Caco-2 (cell line): Measurements from ENCODE around the gene NOVA2. TPM values are rescaled to one million over a fixed set of nuclear protein-coding genes. Genes with fewer than 3 reads are reported as not detected.

ENCODE experiments used
- BruUV-seq: library from RNA; stranded (reverse); fragments of 400-500 nt; replicated peaks from 2 replicates; lab custom pipeline; 2021; lab: Mats Ljungman, UMichigan
- CTCF ChIA-PET: fragments of 300-600 bp; sonication (Branson Sonifier 250); formaldehyde crosslinking; loops from one replicate; lab custom pipeline; 2022; ENCODE audit warnings: antibody characterized with exemption; lab: Charles Lee
- POLR2A ChIA-PET: fragments of 300-600 bp; sonication (Branson Sonifier 250); formaldehyde crosslinking; loops from one replicate; lab custom pipeline; 2022; ENCODE audit warnings: antibody characterized with exemption; lab: Charles Lee
- DNase-seq, 2 experiments: peaks; one replicate each; pipeline versions ENCODE4 v3.0.0 to v3.0.0-alpha.2; 2020 to 2022
- H3K27me3 ChIP-seq: replicated peaks from 2 replicates; pipeline ENCODE4 v1.6.0; 2011; ENCODE audit warnings: low read length; ENCODE audit not compliant: control insufficient read depth, insufficient read depth
- H3K36me3 ChIP-seq: 2 replicates; pipeline ENCODE4 v1.5.1; 2011; ENCODE audit warnings: low read length; ENCODE audit not compliant: control insufficient read depth, insufficient read depth
- H3K4me1 ChIP-seq: fragments of 250-450 bp; sonication (Bioruptor Pico); 2 replicates; pipeline ENCODE4 v1.5.1; 2020; ENCODE audit warnings: mild to moderate bottlenecking
- H3K4me3 ChIP-seq: 2 replicates; pipeline ENCODE4 v1.5.1; 2011; ENCODE audit warnings: low read depth, mild to moderate bottlenecking, control low read depth, low read length
- H3K9me3 ChIP-seq: fragments of 250-450 bp; sonication (Bioruptor Pico); 2 replicates; pipeline ENCODE4 v1.5.1; 2020; ENCODE audit warnings: mild to moderate bottlenecking, moderate library complexity
- H3K27ac Mint-ChIP-seq: one replicate; pipeline ENCODE4 v1.8.0; 2022; ENCODE audit warnings: mixed read lengths; ENCODE audit not compliant: unreplicated experiment
- H3K27me3 Mint-ChIP-seq: one replicate; pipeline ENCODE4 v1.8.0; 2022; ENCODE audit warnings: mixed read lengths; ENCODE audit not compliant: insufficient read depth, unreplicated experiment
- H3K36me3 Mint-ChIP-seq: one replicate; pipeline ENCODE4 v1.8.0; 2022; ENCODE audit warnings: mild to moderate bottlenecking, mixed read lengths; ENCODE audit not compliant: insufficient read depth, unreplicated experiment
- H3K4me1 Mint-ChIP-seq: one replicate; pipeline ENCODE4 v1.8.0; 2022; ENCODE audit warnings: low read depth, mixed read lengths; ENCODE audit not compliant: unreplicated experiment
- H3K4me3 Mint-ChIP-seq: one replicate; pipeline ENCODE4 v1.8.0; 2022; ENCODE audit warnings: mild to moderate bottlenecking, moderate library complexity, mixed read lengths; ENCODE audit not compliant: unreplicated experiment
- H3K9me3 Mint-ChIP-seq: one replicate; pipeline ENCODE4 v1.8.0; 2022; ENCODE audit warnings: mixed read lengths; ENCODE audit not compliant: unreplicated experiment
- intact Hi-C: fragments of 100-400 bp; cut with micrococcal nuclease; formaldehyde crosslinking; loops from one replicate; pipeline ENCODE4 v1.10.0; 2022; ENCODE audit not compliant: unreplicated experiment
- total RNA-seq: library from RNA; stranded (reverse); gene quantifications from 2 replicates; pipeline ENCODE4 v1.2.3, GENCODE V29; 2022
- TF ChIP-seq, protein P1 (sequence below), 2 experiments: fragments of 200-600 bp in 1 of 2; IDR thresholded peaks; 1 replicate in 1 of 2; 2 replicates in 1 of 2; pipeline versions ENCODE4 v1.5.1 to v1.8.0; 2011 to 2022; ENCODE audit warnings: antibody characterized with exemption in 1 of 2, control low read depth in 1 of 2, inconsistent platforms in 1 of 2, low read depth in 1 of 2, low read length in 1 of 2, mild to moderate bottlenecking in 1 of 2, moderate library complexity in 1 of 2; ENCODE audit not compliant: insufficient read depth in 1 of 2, severe bottlenecking in 1 of 2, unreplicated experiment in 1 of 2

The NOVA2 gene
- total RNA-seq, 1 experiment from 2014 or later, result 0.05 TPM

GRCh38 chr19:45947926-45948325, 25.7 kb downstream of the NOVA2 start:
- H3K9me3 ChIP-seq, result no peaks in the 10 kb centered on the region
- no peak overlapping the region for H3K27ac Mint-ChIP-seq
- H3K27me3 ChIP-seq, result no peaks in the 10 kb centered on the region; the same call in 1 of the 2 replicates
- H3K4me3 ChIP-seq, result no peak overlapping the region
- TF ChIP-seq, protein P1, sequence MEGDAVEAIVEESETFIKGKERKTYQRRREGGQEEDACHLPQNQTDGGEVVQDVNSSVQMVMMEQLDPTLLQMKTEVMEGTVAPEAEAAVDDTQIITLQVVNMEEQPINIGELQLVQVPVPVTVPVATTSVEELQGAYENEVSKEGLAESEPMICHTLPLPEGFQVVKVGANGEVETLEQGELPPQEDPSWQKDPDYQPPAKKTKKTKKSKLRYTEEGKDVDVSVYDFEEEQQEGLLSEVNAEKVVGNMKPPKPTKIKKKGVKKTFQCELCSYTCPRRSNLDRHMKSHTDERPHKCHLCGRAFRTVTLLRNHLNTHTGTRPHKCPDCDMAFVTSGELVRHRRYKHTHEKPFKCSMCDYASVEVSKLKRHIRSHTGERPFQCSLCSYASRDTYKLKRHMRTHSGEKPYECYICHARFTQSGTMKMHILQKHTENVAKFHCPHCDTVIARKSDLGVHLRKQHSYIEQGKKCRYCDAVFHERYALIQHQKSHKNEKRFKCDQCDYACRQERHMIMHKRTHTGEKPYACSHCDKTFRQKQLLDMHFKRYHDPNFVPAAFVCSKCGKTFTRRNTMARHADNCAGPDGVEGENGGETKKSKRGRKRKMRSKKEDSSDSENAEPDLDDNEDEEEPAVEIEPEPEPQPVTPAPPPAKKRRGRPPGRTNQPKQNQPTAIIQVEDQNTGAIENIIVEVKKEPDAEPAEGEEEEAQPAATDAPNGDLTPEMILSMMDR (IDR thresholded peaks at IDR 0.05; ENCODE audit: insufficient read depth in 1 of 2, low read depth in 1 of 2, low read length in 1 of 2, severe bottlenecking in 1 of 2, unreplicated experiment in 1 of 2), result no peak
- H3K36me3 Mint-ChIP-seq, result no peaks in the 10 kb centered on the region
- H3K36me3 ChIP-seq, result no peaks in the 10 kb centered on the region
- no peak overlapping the region for H3K4me3 Mint-ChIP-seq
- ChIA-PET POLR2A (no interaction called here), CTCF (interaction anchor here (0.6 kb wide), 2 partner anchors 23 to 47 kb away, joined by 3 read pairs; partner anchors contain the start of gene CCDC61)
- H3K9me3 Mint-ChIP-seq, result peaks cover 11% of the 10 kb centered on the region
- H3K4me1 ChIP-seq, result no peaks in the 10 kb centered on the region
- peaks cover 10% of the 10 kb centered on the region for H3K4me1 Mint-ChIP-seq
- intact Hi-C loops, result no loop called here
- H3K27me3 Mint-ChIP-seq, result peaks cover 13% of the 10 kb centered on the region
- BruUV-seq, result no TSS peak
- DNase-seq, result no peak

- no peaks in the 10 kb centered on the region for H3K9me3 Mint-ChIP-seq
- CTCF ChIA-PET, result no interaction called here
- no TSS peak for BruUV-seq
- POLR2A ChIA-PET, result no interaction called here
- TF ChIP-seq, protein P1 (IDR thresholded peaks at IDR 0.05; ENCODE audit: insufficient read depth in 1 of 2, low read depth in 1 of 2, low read length in 1 of 2, severe bottlenecking in 1 of 2, unreplicated experiment in 1 of 2), result no peak
- H3K27ac Mint-ChIP-seq, result no peak overlapping the region
- no peaks in the 10 kb centered on the region for H3K4me1 Mint-ChIP-seq
- H3K4me3 Mint-ChIP-seq, result no peak overlapping the region
- DNase-seq, result no peak
- H3K4me3 ChIP-seq, result no peak overlapping the region
- H3K36me3 Mint-ChIP-seq, result no peaks in the 10 kb centered on the region
- peaks cover under 1% of the 10 kb centered on the region; the same call in 1 of the 2 replicates for H3K27me3 ChIP-seq
- intact Hi-C loops, result no loop called here
- no peaks in the 10 kb centered on the region for H3K9me3 ChIP-seq
- H3K36me3 ChIP-seq, result no peaks in the 10 kb centered on the region
- H3K27me3 Mint-ChIP-seq, result peaks cover 12% of the 10 kb centered on the region
- H3K4me1 ChIP-seq, result no peaks in the 10 kb centered on the region
These were observed 33.2 kb downstream of the NOVA2 start for GRCh38 chr19:45940515-45940805.

DNA sequence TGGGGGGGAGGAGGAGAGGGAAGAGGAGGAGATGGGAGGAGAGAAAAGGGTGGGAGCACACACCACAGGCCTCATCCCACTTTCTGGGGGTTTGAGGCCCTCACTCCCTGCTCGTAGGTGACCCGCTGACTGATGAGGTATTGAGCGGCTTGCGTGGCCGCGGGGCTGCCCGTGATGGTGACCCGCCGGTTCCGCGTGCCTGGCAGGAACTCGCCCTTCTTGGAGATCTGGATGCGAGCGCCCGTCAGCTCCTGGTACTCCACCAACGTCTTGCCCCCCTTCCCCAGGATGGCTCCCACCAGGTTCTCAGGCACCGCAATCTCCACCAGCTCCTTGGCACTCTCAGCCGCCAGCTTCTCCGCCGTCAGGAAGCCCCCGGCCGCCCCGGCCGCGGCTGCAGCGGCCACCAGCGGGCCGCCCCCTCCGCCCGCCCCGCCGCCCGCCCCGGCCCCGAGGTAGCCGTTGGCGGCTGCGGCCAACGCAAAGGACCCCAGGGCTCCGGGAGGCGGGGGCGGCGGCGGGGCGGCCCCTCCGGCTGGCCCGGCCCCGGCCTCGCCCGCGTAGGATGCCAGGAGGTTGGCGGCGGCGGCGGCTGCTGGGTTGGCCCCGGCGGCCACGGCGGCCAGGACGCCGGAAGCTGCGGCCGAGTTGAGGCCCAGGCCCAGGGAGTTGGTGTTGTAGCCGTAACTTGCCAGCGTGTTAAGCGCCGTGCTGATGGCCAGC, 33.7 kb downstream of the NOVA2 start:
- H3K4me1 ChIP-seq, result no peaks in the 10 kb centered on the region
- POLR2A ChIA-PET, result no interaction called here
- CTCF ChIA-PET, result no interaction called here
- H3K27me3 ChIP-seq, result peaks cover 4% of the 10 kb centered on the region; the same call in 1 of the 2 replicates
- Mint-ChIP-seq H3K27me3 (peaks cover 17% of the 10 kb centered on the region), H3K4me1 (no peaks in the 10 kb centered on the region), H3K27ac (no peak overlapping the region), H3K36me3 (no peaks in the 10 kb centered on the region), H3K9me3 (no peaks in the 10 kb centered on the region), H3K4me3 (no peak overlapping the region)
- no peaks in the 10 kb centered on the region for H3K9me3 ChIP-seq
- TF ChIP-seq, protein P1 (IDR thresholded peaks at IDR 0.05; ENCODE audit: insufficient read depth in 1 of 2, low read depth in 1 of 2, low read length in 1 of 2, severe bottlenecking in 1 of 2, unreplicated experiment in 1 of 2), result no peak
- no peak for DNase-seq
- no peaks in the 10 kb centered on the region for H3K36me3 ChIP-seq
- H3K4me3 ChIP-seq, result no peak overlapping the region
- BruUV-seq, result no TSS peak
- intact Hi-C loops, result no loop called here
